Measurements from ENCODE around the gene ODC1.

GRCh38 chr2:10413991-10414451, 34.1 kb downstream of the ODC1 start:
- TF ChIP-seq GATA2 (IDR thresholded peaks at IDR 0.05; ENCODE audit: low read depth, low read length) (no peak), GATA3 (IDR thresholded peaks at IDR 0.05; ENCODE audit: low read depth, low read length) (no peak)

All from SH-SY5Y (cell line).